Small intestine (tissue), 7 donors: ENCODE data around the gene ARMC8. TPM values are rescaled to one million over a fixed set of nuclear protein-coding genes. Genes with fewer than 3 reads are reported as not detected.
A peak's percentile ranks its signal among the peaks of the same experiment; 100 is the strongest.

ENCODE experiments used
- DNase-seq, 2 donors: peaks; one replicate each; pipeline versions ENCODE4 v3.0.0 to v3.0.0-alpha.2; 2013
- FAIRE-seq: peaks from 2 replicates; lab custom pipeline; 2012; peaks lifted over from hg19 to GRCh38; lab: Jason Lieb, UNC
- H3K27ac ChIP-seq, 3 donors: one replicate each; pipeline ENCODE4 v1.5.1; 2013; ENCODE audit warnings: low read length in 2 of 3, mild to moderate bottlenecking in 2 of 3, control low read depth in 1 of 3, inconsistent platforms in 1 of 3, low read depth in 1 of 3, moderate library complexity in 1 of 3
- H3K27me3 ChIP-seq, 3 donors: one replicate each; pipeline ENCODE4 v1.6.1; 2013; ENCODE audit warnings: low read length in 3 of 3, inconsistent platforms in 1 of 3; ENCODE audit not compliant: control insufficient read depth in 3 of 3, insufficient read depth in 3 of 3
- H3K36me3 ChIP-seq, 3 donors: one replicate each; pipeline ENCODE4 v1.6.1; 2013; ENCODE audit warnings: low read length in 3 of 3, inconsistent platforms in 1 of 3, low read depth in 1 of 3, mild to moderate bottlenecking in 1 of 3, moderate library complexity in 1 of 3; ENCODE audit not compliant: control insufficient read depth in 3 of 3, insufficient read depth in 2 of 3
- H3K4me1 ChIP-seq, 3 donors: one replicate each; pipeline ENCODE4 v1.6.1; 2013; ENCODE audit warnings: low read length in 2 of 3, inconsistent platforms in 1 of 3, low read depth in 1 of 3, mild to moderate bottlenecking in 1 of 3, moderate library complexity in 1 of 3; ENCODE audit not compliant: control insufficient read depth in 3 of 3, insufficient read depth in 2 of 3
- H3K4me3 ChIP-seq, 3 donors: one replicate each; pipeline ENCODE4 v1.5.1; 2013; ENCODE audit warnings: low read length in 3 of 3, control low read depth in 1 of 3, inconsistent platforms in 1 of 3, low read depth in 1 of 3, mild to moderate bottlenecking in 1 of 3, moderate library complexity in 1 of 3
- H3K9me3 ChIP-seq, 2 donors: one replicate each; pipeline ENCODE4 v1.6.1; 2013; ENCODE audit warnings: low read depth in 1 of 2, low read length in 1 of 2; ENCODE audit not compliant: control insufficient read depth in 2 of 2, insufficient read depth in 1 of 2
- WGBS, 3 donors: extraction: QIAGEN DNeasy Blood & Tissue Kit; methylation state at CpG; one replicate each; pipeline ENCODE4 v1.1.7; 2013; 5-methylcytosine and 5-hydroxymethylcytosine counted together
- polyA plus RNA-seq, 4 donors: library from polyadenylated mRNA; stranded (reverse) in 3 of 4; unstranded in 1 of 4; fragments of 200-250 nt in 3 of 4; fragments of 120-200 nt in 1 of 4; gene quantifications; one replicate each; pipeline versions ENCODE4 v1.2.1 to v1.2.3, GENCODE V29; 2013
- donor health status: healthy with polysubstance abuse.
- donor health status: control.
- donor health status: control.
- donor health status: Bipolar disorder and iron deficiency.
- donor health status: healthy.

The ARMC8 gene
- polyA plus RNA-seq, 4 donors: 9.5 to 29.0 (median 11.8) TPM

GRCh38 chr3:138203938-138204337 is 16.8 kb downstream of the ARMC8 start:
- 85 to 91% (median 87%) methylated on average over 4 of the region's 4 CpGs for WGBS, 3 donors
- peaks cover 0 to 2% (median 0%) of the 10 kb centered on the region in 3 donors for H3K36me3 ChIP-seq
- FAIRE-seq (no peak), DNase-seq (no peak)
- no peak overlapping the region for H3K4me3 ChIP-seq
- H3K4me1 ChIP-seq: no peaks in the 10 kb centered on the region
- no peaks in the 10 kb centered on the region for H3K27me3 ChIP-seq
- no peak overlapping the region for H3K27ac ChIP-seq
- no peaks in the 10 kb centered on the region for H3K9me3 ChIP-seq

- WGBS, 3 donors: 77 to 83% (median 80%) methylated on average over 5 of the region's 5 CpGs
- Histone ChIP-seq H3K4me3 (no peak overlapping the region), H3K36me3 (peaks cover 0 to 2% (median 2%) of the 10 kb centered on the region in 3 donors), H3K4me1 (no peaks in the 10 kb centered on the region), H3K9me3 (no peaks in the 10 kb centered on the region), H3K27me3 (no peaks in the 10 kb centered on the region), H3K27ac (no peak overlapping the region)
- FAIRE-seq (no peak), DNase-seq (no peak)
Measured at GRCh38 chr3:138205527-138205926, 18.4 kb downstream of the ARMC8 start.

- FAIRE-seq: no peak
- Histone ChIP-seq H3K4me1 (no peaks in the 10 kb centered on the region), H3K9me3 (no peaks in the 10 kb centered on the region), H3K27me3 (no peaks in the 10 kb centered on the region), H3K36me3 (peaks cover 0 to 2% (median 2%) of the 10 kb centered on the region in 3 donors), H3K27ac (no peak overlapping the region), H3K4me3 (no peak overlapping the region)
- 92 to 98% (median 96%) methylated on average over 2 of the region's 2 CpGs for WGBS, 3 donors
- no peak for DNase-seq
Measured at GRCh38 chr3:138206196-138206595, 19.1 kb downstream of the ARMC8 start.

GRCh38 chr3:138210528-138210927 is 23.4 kb downstream of the ARMC8 start:
- DNase-seq (no peak), FAIRE-seq (no peak)
- Histone ChIP-seq H3K36me3 (peaks cover 0 to 6% (median 2%) of the 10 kb centered on the region in 3 donors), H3K9me3 (no peaks in the 10 kb centered on the region), H3K27ac (no peak overlapping the region), H3K4me1 (no peaks in the 10 kb centered on the region), H3K4me3 (no peak overlapping the region), H3K27me3 (no peaks in the 10 kb centered on the region)
- 80 to 99% (median 91%) methylated on average over 3 of the region's 3 CpGs for WGBS, 3 donors

GRCh38 chr3:138213398-138214085 is 26.4 kb downstream of the ARMC8 start:
- FAIRE-seq: no peak
- DNase-seq: no peak
- H3K36me3 ChIP-seq: peaks cover 0 to 6% (median 2%) of the 10 kb centered on the region in 3 donors
- H3K9me3 ChIP-seq: no peaks in the 10 kb centered on the region
- H3K27ac ChIP-seq: peak overlapping the region in 1 of 3 donors; percentile 14
- no peaks in the 10 kb centered on the region for H3K27me3 ChIP-seq
- H3K4me3 ChIP-seq: no peak overlapping the region
- H3K4me1 ChIP-seq: no peaks in the 10 kb centered on the region
- WGBS, 3 donors: 91 to 98% (median 98%) methylated on average over 7 of the region's 7 CpGs

GRCh38 chr3:138219255-138219654 is 32.2 kb downstream of the ARMC8 start:
- no peaks in the 10 kb centered on the region for H3K27me3 ChIP-seq
- no peaks in the 10 kb centered on the region for H3K9me3 ChIP-seq
- 62 to 88% (median 84%) methylated on average over 1 of the region's 1 CpG for WGBS, 3 donors
- H3K4me1 ChIP-seq: peaks cover 0 to 2% (median 0%) of the 10 kb centered on the region in 3 donors
- H3K4me3 ChIP-seq: no peak overlapping the region
- no peak for FAIRE-seq
- no peak overlapping the region for H3K27ac ChIP-seq
- peaks cover 4 to 11% (median 6%) of the 10 kb centered on the region in 3 donors for H3K36me3 ChIP-seq
- DNase-seq: no peak

- H3K27ac ChIP-seq: no peak overlapping the region
- H3K4me3 ChIP-seq: no peak overlapping the region
- DNase-seq (no peak), FAIRE-seq (no peak)
- peaks cover 0 to 2% (median 0%) of the 10 kb centered on the region in 3 donors for H3K4me1 ChIP-seq
- H3K27me3 ChIP-seq: no peaks in the 10 kb centered on the region
- WGBS, 3 donors: 95 to 100% (median 97%) methylated on average over 1 of the region's 1 CpG
- no peaks in the 10 kb centered on the region for H3K9me3 ChIP-seq
- H3K36me3 ChIP-seq: peaks cover 4 to 19% (median 12%) of the 10 kb centered on the region in 3 donors
Measured at GRCh38 chr3:138220242-138220641, 33.1 kb downstream of the ARMC8 start.

- FAIRE-seq (no peak), DNase-seq (no peak)
- no peak overlapping the region for H3K27ac ChIP-seq
- H3K27me3 ChIP-seq: no peaks in the 10 kb centered on the region
- H3K4me1 ChIP-seq: peaks cover 0 to 2% (median 0%) of the 10 kb centered on the region in 3 donors
- no peaks in the 10 kb centered on the region for H3K9me3 ChIP-seq
- H3K4me3 ChIP-seq: no peak overlapping the region
- WGBS, 3 donors: 89 to 94% (median 93%) methylated on average over 4 of the region's 4 CpGs
- H3K36me3 ChIP-seq: peaks cover 4 to 18% (median 14%) of the 10 kb centered on the region in 3 donors
Measured at GRCh38 chr3:138220788-138221187, 33.7 kb downstream of the ARMC8 start.
